WTC11 (cell line): Measurements from ENCODE around the gene FANCC. TPM values are rescaled to one million over a fixed set of nuclear protein-coding genes. Genes with fewer than 3 reads are reported as not detected.

Source experiments
- ATAC-seq: fragments of 200-7000 bp; cut with Tn5 transposase; 2 replicates; pipeline ENCODE4 v1.10.0; 2021; ENCODE audit warnings: mild to moderate bottlenecking, moderate library complexity
- CTCF ChIA-PET: fragments of 300-600 bp; sonication (Branson Sonifier 250); formaldehyde crosslinking; loops from one replicate; lab custom pipeline; 2021; ENCODE audit warnings: antibody characterized with exemption; lab: Charles Lee
- POLR2A ChIA-PET: fragments of 350-600 bp; sonication (Branson Sonifier 250); formaldehyde crosslinking; loops from one replicate; lab custom pipeline; 2021; ENCODE audit warnings: antibody characterized with exemption; lab: Charles Lee
- DNase-seq: peaks from one replicate; pipeline ENCODE4 v3.0.0; 2021; ENCODE audit warnings: low spot score
- H3K27ac Mint-ChIP-seq: 2 replicates; pipeline ENCODE4 v1.8.0; 2021; ENCODE audit warnings: mixed read lengths
- H3K27me3 Mint-ChIP-seq: 2 replicates; pipeline ENCODE4 v1.8.0; 2021; ENCODE audit warnings: low read depth, mild to moderate bottlenecking, moderate library complexity, mixed read lengths
- H3K36me3 Mint-ChIP-seq: 2 replicates; pipeline ENCODE4 v1.8.0; 2021; ENCODE audit warnings: mixed read lengths
- H3K4me1 Mint-ChIP-seq: 2 replicates; pipeline ENCODE4 v1.8.0; 2022; ENCODE audit warnings: mixed read lengths
- H3K4me3 Mint-ChIP-seq: 2 replicates; pipeline ENCODE4 v1.8.0; 2021; ENCODE audit warnings: mild to moderate bottlenecking, moderate library complexity, mixed read lengths
- H3K9me3 Mint-ChIP-seq: 2 replicates; pipeline ENCODE4 v1.8.0; 2021; ENCODE audit warnings: mixed read lengths
- CBFB ChIP-seq: sonication (generic); formaldehyde crosslinking; IDR thresholded peaks from 2 replicates; pipeline ENCODE4 v1.8.1; 2022; ENCODE audit warnings: mild to moderate bottlenecking, low read depth, missing genetic modification reagents
- E2F5 ChIP-seq: sonication (generic); formaldehyde crosslinking; IDR thresholded peaks from 2 replicates; pipeline ENCODE4 v1.8.1; 2022; ENCODE audit warnings: mild to moderate bottlenecking, moderate library complexity, missing genetic modification reagents
- ETV6 ChIP-seq: sonication (generic); formaldehyde crosslinking; IDR thresholded peaks from 2 replicates; pipeline ENCODE4 v1.8.1; 2022; ENCODE audit warnings: mild to moderate bottlenecking, missing genetic modification reagents
- FOXJ3 ChIP-seq: sonication (generic); formaldehyde crosslinking; IDR thresholded peaks from 2 replicates; pipeline ENCODE4 v1.9.0; 2021; ENCODE audit warnings: missing genetic modification reagents, mild to moderate bottlenecking, borderline replicate concordance
- JAZF1 ChIP-seq: fragments of 250-450 bp; sonication (Bioruptor Pico); IDR thresholded peaks from 2 replicates; pipeline ENCODE4 v1.9.0; 2021; ENCODE audit warnings: moderate library complexity, mild to moderate bottlenecking, inconsistent platforms
- NR3C1 ChIP-seq: sonication (generic); formaldehyde crosslinking; conservative IDR thresholded peaks from 2 replicates; pipeline ENCODE4 v1.8.1; 2023; ENCODE audit warnings: low read depth, mild to moderate bottlenecking, missing genetic modification reagents
- OVOL2 ChIP-seq: fragments of 250-450 bp; sonication (Bioruptor Pico); IDR thresholded peaks from 2 replicates; pipeline ENCODE4 v1.9.0; 2021; ENCODE audit warnings: mild to moderate bottlenecking, borderline replicate concordance
- PRDM15 ChIP-seq: sonication (generic); formaldehyde crosslinking; IDR thresholded peaks from 2 replicates; pipeline ENCODE4 v1.8.0; 2022; ENCODE audit warnings: missing genetic modification reagents
- PRRX2 ChIP-seq: fragments of 250-450 bp; sonication (Bioruptor Pico); IDR thresholded peaks from 2 replicates; pipeline ENCODE4 v1.8.0; 2021; ENCODE audit warnings: mild to moderate bottlenecking
- RELA ChIP-seq: sonication (generic); formaldehyde crosslinking; IDR thresholded peaks from 2 replicates; pipeline ENCODE4 v1.8.1; 2022; ENCODE audit warnings: missing genetic modification reagents, mild to moderate bottlenecking, borderline replicate concordance
- SOX15 ChIP-seq: fragments of 250-450 bp; sonication (Bioruptor Pico); IDR thresholded peaks from 2 replicates; pipeline ENCODE4 v1.9.0; 2021; ENCODE audit warnings: mild to moderate bottlenecking
- ZBTB43 ChIP-seq: sonication (generic); formaldehyde crosslinking; IDR thresholded peaks from 2 replicates; pipeline ENCODE4 v1.8.1; 2023; ENCODE audit warnings: mild to moderate bottlenecking, missing genetic modification reagents
- ZNF263 ChIP-seq: sonication (generic); formaldehyde crosslinking; IDR thresholded peaks from 2 replicates; pipeline ENCODE4 v1.8.1; 2022; ENCODE audit warnings: low read depth, mild to moderate bottlenecking, moderate library complexity, missing genetic modification reagents
- ZNF425 ChIP-seq: fragments of 250-450 bp; sonication (Bioruptor Pico); conservative IDR thresholded peaks from 2 replicates; pipeline ENCODE4 v1.9.0; 2021; ENCODE audit warnings: mild to moderate bottlenecking
- total RNA-seq: library from RNA; stranded (reverse); gene quantifications from 3 replicates; pipeline ENCODE4 v1.2.3, GENCODE V29; 2021
- TF ChIP-seq, protein P1 (sequence below): sonication (generic); formaldehyde crosslinking; IDR thresholded peaks from 2 replicates; pipeline ENCODE4 v1.8.1; 2023; ENCODE audit warnings: mild to moderate bottlenecking, missing genetic modification reagents, moderate library complexity
- TF ChIP-seq, protein P2 (sequence below): fragments of 250-450 bp; sonication (Bioruptor Pico); IDR thresholded peaks from 2 replicates; pipeline ENCODE4 v1.9.0; 2021; ENCODE audit warnings: mild to moderate bottlenecking, borderline replicate concordance

FANCC gene
- total RNA-seq, 1 experiment from 2014 or later: 10.9 TPM

DNA sequence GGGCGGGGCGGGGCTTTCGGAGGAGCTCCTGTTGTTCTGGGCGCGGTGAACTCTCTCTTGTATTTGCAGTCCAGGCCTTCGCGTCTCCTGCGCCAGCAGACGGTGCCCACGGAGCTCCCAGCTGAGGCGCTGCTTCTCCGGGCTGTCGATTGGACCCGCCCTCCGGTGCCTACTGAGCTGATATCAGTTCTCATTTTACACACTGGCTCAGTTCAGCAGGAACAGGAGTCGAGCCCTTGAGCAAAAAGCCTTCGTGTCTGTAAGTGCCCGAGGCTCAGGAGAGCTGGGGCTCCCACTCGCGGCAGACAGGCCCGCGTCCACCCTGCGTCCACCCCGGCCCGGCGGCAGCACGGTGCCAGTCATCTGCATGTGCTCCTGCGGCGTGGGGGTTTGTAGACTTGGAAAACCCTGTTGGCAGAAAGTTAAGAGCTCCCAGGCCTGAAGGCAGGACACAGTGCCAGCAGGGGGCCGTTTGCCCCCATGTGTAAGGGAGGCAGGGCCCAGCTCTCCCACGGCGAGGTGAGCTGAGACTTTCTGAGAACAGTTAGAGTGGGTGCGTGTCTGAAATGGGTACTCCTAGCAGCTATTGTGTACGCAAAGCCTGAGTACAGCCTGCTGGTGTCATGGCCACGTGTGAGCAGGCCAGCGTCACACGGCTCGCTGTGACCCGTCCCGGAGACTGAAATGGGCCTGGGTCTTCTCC lies 231.5 kb downstream of the FANCC start (continued):
- no peak for TF ChIP-seq SOX15 (CRISPR knock-in tag)

- Mint-ChIP-seq H3K36me3 (no peaks in the 10 kb centered on the region; the same call in 1 of the 2 replicates), H3K27me3 (no peaks in the 10 kb centered on the region), H3K4me3 (no peak overlapping the region), H3K4me1 (no peaks in the 10 kb centered on the region; the same call in 1 of the 2 replicates), H3K27ac (no peak overlapping the region), H3K9me3 (no peaks in the 10 kb centered on the region)
- ChIA-PET CTCF (interaction anchor here (1.0 to 2.8 kb wide), 5 partner anchors 12 to 45 kb away, joined by 3 to 32 read pairs (median 7); no protein-coding TSS in a partner anchor), POLR2A (no interaction called here)
- DNase-seq (no peak), ATAC-seq (no peak)
- TF ChIP-seq ZNF425 (CRISPR knock-in tag): no peak
- TF ChIP-seq, protein P1, sequence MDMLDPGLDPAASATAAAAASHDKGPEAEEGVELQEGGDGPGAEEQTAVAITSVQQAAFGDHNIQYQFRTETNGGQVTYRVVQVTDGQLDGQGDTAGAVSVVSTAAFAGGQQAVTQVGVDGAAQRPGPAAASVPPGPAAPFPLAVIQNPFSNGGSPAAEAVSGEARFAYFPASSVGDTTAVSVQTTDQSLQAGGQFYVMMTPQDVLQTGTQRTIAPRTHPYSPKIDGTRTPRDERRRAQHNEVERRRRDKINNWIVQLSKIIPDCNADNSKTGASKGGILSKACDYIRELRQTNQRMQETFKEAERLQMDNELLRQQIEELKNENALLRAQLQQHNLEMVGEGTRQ (CRISPR knock-in tag): no peak
- TF ChIP-seq RELA (CRISPR knock-in tag): no peak
- no peak for TF ChIP-seq PRDM15 (CRISPR knock-in tag)
- no peak for TF ChIP-seq JAZF1 (CRISPR knock-in tag)
- no peak for TF ChIP-seq PRRX2 (CRISPR knock-in tag)
- TF ChIP-seq FOXJ3: no peak
- no peak for TF ChIP-seq ZBTB43 (CRISPR knock-in tag)
- TF ChIP-seq, protein P2, sequence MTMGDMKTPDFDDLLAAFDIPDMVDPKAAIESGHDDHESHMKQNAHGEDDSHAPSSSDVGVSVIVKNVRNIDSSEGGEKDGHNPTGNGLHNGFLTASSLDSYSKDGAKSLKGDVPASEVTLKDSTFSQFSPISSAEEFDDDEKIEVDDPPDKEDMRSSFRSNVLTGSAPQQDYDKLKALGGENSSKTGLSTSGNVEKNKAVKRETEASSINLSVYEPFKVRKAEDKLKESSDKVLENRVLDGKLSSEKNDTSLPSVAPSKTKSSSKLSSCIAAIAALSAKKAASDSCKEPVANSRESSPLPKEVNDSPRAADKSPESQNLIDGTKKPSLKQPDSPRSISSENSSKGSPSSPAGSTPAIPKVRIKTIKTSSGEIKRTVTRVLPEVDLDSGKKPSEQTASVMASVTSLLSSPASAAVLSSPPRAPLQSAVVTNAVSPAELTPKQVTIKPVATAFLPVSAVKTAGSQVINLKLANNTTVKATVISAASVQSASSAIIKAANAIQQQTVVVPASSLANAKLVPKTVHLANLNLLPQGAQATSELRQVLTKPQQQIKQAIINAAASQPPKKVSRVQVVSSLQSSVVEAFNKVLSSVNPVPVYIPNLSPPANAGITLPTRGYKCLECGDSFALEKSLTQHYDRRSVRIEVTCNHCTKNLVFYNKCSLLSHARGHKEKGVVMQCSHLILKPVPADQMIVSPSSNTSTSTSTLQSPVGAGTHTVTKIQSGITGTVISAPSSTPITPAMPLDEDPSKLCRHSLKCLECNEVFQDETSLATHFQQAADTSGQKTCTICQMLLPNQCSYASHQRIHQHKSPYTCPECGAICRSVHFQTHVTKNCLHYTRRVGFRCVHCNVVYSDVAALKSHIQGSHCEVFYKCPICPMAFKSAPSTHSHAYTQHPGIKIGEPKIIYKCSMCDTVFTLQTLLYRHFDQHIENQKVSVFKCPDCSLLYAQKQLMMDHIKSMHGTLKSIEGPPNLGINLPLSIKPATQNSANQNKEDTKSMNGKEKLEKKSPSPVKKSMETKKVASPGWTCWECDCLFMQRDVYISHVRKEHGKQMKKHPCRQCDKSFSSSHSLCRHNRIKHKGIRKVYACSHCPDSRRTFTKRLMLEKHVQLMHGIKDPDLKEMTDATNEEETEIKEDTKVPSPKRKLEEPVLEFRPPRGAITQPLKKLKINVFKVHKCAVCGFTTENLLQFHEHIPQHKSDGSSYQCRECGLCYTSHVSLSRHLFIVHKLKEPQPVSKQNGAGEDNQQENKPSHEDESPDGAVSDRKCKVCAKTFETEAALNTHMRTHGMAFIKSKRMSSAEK (CRISPR knock-in tag): no peak
- no peak for TF ChIP-seq ZNF263 (CRISPR knock-in tag)
- TF ChIP-seq OVOL2 (CRISPR knock-in tag): no peak
- TF ChIP-seq E2F5 (CRISPR knock-in tag): no peak
- TF ChIP-seq NR3C1 (CRISPR knock-in tag): no peak
- TF ChIP-seq ETV6 (CRISPR knock-in tag): no peak
- no peak for TF ChIP-seq CBFB (CRISPR knock-in tag)
Measured at GRCh38 chr9:95085036-95085770, 232.3 kb downstream of the FANCC start.
